Activated CD8-positive, alpha-beta T cell treated with anti-CD3 and anti-CD28 coated beads for 36 hours (primary cell): ENCODE results near the gene ZFYVE21. TPM values are rescaled to one million over a fixed set of nuclear protein-coding genes. Genes with fewer than 3 reads are reported as not detected.

ENCODE experiments used
- ATAC-seq: fragments of 200-7000 bp; cut with Tn5 transposase; one replicate; pipeline ENCODE4 v1.10.0; 2021; ENCODE audit warnings: mild to moderate bottlenecking, moderate library complexity
- CTCF ChIA-PET: fragments of 350-600 bp; sonication (Branson Sonifier 250); formaldehyde crosslinking; loops from one replicate; lab custom pipeline; 2021; ENCODE audit warnings: antibody characterized with exemption; lab: Charles Lee
- POLR2A ChIA-PET: fragments of 350-600 bp; sonication (Branson Sonifier 250); formaldehyde crosslinking; loops from one replicate; lab custom pipeline; 2021; ENCODE audit warnings: antibody characterized with exemption; lab: Charles Lee
- DNase-seq: peaks from one replicate; pipeline ENCODE4 v3.0.0-alpha.2; 2020
- H3K27ac Mint-ChIP-seq: one replicate; pipeline ENCODE4 v1.8.0; 2021; ENCODE audit warnings: mild to moderate bottlenecking, mixed read lengths
- H3K27me3 Mint-ChIP-seq: one replicate; pipeline ENCODE4 v1.8.0; 2021; ENCODE audit warnings: mixed read lengths
- H3K36me3 Mint-ChIP-seq: one replicate; pipeline ENCODE4 v1.8.0; 2021; ENCODE audit warnings: low read depth, mixed read lengths
- H3K4me1 Mint-ChIP-seq: one replicate; pipeline ENCODE4 v1.8.0; 2021; ENCODE audit warnings: low read depth, mixed read lengths
- H3K4me3 Mint-ChIP-seq: one replicate; pipeline ENCODE4 v1.8.0; 2021; ENCODE audit warnings: mild to moderate bottlenecking, moderate library complexity, mixed read lengths
- H3K9me3 Mint-ChIP-seq: one replicate; pipeline ENCODE4 v1.8.0; 2021; ENCODE audit warnings: mixed read lengths
- CTCF ChIP-seq: fragments of 200-600 bp; IDR thresholded peaks from one replicate; pipeline ENCODE4 v1.8.0; 2022; ENCODE audit warnings: antibody characterized with exemption, mild to moderate bottlenecking
- intact Hi-C: fragments of 100-400 bp; cut with micrococcal nuclease; formaldehyde crosslinking; loops from one replicate; pipeline ENCODE4 v1.10.0; 2022
- total RNA-seq, 2 experiments: library from RNA; stranded (reverse); gene quantifications; one replicate each; pipeline ENCODE4 v1.2.3, GENCODE V29; 2021

Gene ZFYVE21
- total RNA-seq, 2 experiments from 2014 or later = 10.4 to 11.6 TPM

GRCh38 chr14:103728721-103729120 is 13.1 kb downstream of the ZFYVE21 start:
- Mint-ChIP-seq H3K4me3 (no peak overlapping the region), H3K36me3 (no peaks in the 10 kb centered on the region), H3K27ac (no peak overlapping the region), H3K4me1 (no peaks in the 10 kb centered on the region), H3K9me3 (no peaks in the 10 kb centered on the region), H3K27me3 (no peaks in the 10 kb centered on the region)
- no peak for DNase-seq
- ChIA-PET POLR2A (no interaction called here), CTCF (no interaction called here)
- intact Hi-C loops = no loop called here
- no peak for TF ChIP-seq CTCF
- ATAC-seq = no peak

- intact Hi-C loops = no loop called here
- no peak for TF ChIP-seq CTCF
- Mint-ChIP-seq H3K4me1 (no peaks in the 10 kb centered on the region), H3K4me3 (no peak overlapping the region), H3K9me3 (no peaks in the 10 kb centered on the region), H3K27me3 (no peaks in the 10 kb centered on the region), H3K27ac (no peak overlapping the region), H3K36me3 (no peaks in the 10 kb centered on the region)
- ATAC-seq (no peak), DNase-seq (no peak)
- ChIA-PET POLR2A (no interaction called here), CTCF (no interaction called here)
These were observed 14.2 kb downstream of the ZFYVE21 start for GRCh38 chr14:103729496-103730448.

- no peaks in the 10 kb centered on the region for H3K36me3 Mint-ChIP-seq
- POLR2A ChIA-PET = no interaction called here
- no peak for TF ChIP-seq CTCF
- no peak overlapping the region for H3K27ac Mint-ChIP-seq
- H3K4me3 Mint-ChIP-seq = no peak overlapping the region
- ATAC-seq (no peak), DNase-seq (no peak)
- intact Hi-C loops = no loop called here
- no peaks in the 10 kb centered on the region for H3K4me1 Mint-ChIP-seq
- H3K27me3 Mint-ChIP-seq = no peaks in the 10 kb centered on the region
- H3K9me3 Mint-ChIP-seq = no peaks in the 10 kb centered on the region
- CTCF ChIA-PET = no interaction called here
These were observed 15.0 kb downstream of the ZFYVE21 start for GRCh38 chr14:103730490-103731035.

GRCh38 chr14:103731481-103731880 is 15.9 kb downstream of the ZFYVE21 start:
- Mint-ChIP-seq H3K9me3 (no peaks in the 10 kb centered on the region), H3K4me3 (no peak overlapping the region), H3K36me3 (no peaks in the 10 kb centered on the region), H3K4me1 (no peaks in the 10 kb centered on the region), H3K27ac (no peak overlapping the region), H3K27me3 (no peaks in the 10 kb centered on the region)
- ATAC-seq (no peak), DNase-seq (no peak)
- POLR2A ChIA-PET = no interaction called here
- CTCF ChIA-PET = no interaction called here
- TF ChIP-seq CTCF = no peak
- intact Hi-C loops = no loop called here
